GM12891 (cell line): ENCODE data around the gene FLYWCH1.
"Not testable (repeated sequence)": the region's sequence is repeated elsewhere in the genome, so short reads cannot be mapped to it uniquely, and the experiment has no call there.

Source experiments
- DNase-seq: peaks from one replicate; pipeline ENCODE4 v3.0.0; 2011; ENCODE audit warnings: low spot score; ENCODE audit not compliant: insufficient read length
- FAIRE-seq: peaks from 2 replicates; lab custom pipeline; 2011; peaks lifted over from hg19 to GRCh38; lab: Jason Lieb, UNC
- PAX5 ChIP-seq: IDR thresholded peaks from 2 replicates; pipeline ENCODE4 v1.6.1; 2011; ENCODE audit warnings: low read length, moderate library complexity, mild to moderate bottlenecking; ENCODE audit not compliant: insufficient read depth, severe bottlenecking
- POLR2A ChIP-seq: IDR thresholded peaks from 2 replicates; pipeline ENCODE4 v1.6.1; 2011; ENCODE audit warnings: low read depth, low read length, control low read depth
- POLR2AphosphoS5 ChIP-seq: IDR thresholded peaks from 2 replicates; pipeline ENCODE4 v1.6.1; 2011; ENCODE audit warnings: low read depth, low read length, control low read depth
- POU2F2 ChIP-seq: IDR thresholded peaks from 2 replicates; pipeline ENCODE4 v1.6.1; 2011; ENCODE audit warnings: low read depth, mild to moderate bottlenecking, control low read depth, low read length, moderate library complexity
- SPI1 ChIP-seq: IDR thresholded peaks from 2 replicates; pipeline ENCODE4 v1.6.1; 2011; ENCODE audit warnings: low read depth, low read length, control low read depth
- TAF1 ChIP-seq: IDR thresholded peaks from 2 replicates; pipeline ENCODE4 v1.6.1; 2011; ENCODE audit warnings: low read depth, low read length, control low read depth

Gene FLYWCH1

DNA sequence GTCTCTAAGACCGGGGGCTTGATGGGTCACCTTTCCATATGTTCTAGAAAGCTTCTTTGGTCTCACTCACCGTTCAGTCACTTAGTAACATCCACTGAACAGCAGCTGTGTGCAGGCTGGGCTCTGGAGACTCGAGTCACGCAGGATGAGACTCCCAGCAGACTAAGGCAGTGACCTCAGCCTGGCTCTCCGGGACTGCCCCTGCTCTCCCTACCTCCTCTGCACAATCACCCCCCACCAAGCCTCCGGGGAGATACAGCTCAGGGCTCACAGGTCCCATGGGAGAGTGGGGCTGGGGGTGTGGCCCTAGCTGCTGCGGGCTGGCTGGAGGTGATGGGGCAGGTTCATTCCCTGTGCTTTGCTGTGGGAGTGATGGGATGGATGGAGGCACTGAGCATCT is 14.6 kb upstream of the FLYWCH1 start:
- TF ChIP-seq PAX5 = no peak
- no peak for TF ChIP-seq POLR2AphosphoS5
- TF ChIP-seq POU2F2 = no peak
- no peak for TF ChIP-seq POLR2A
- TF ChIP-seq SPI1 = no peak
- TF ChIP-seq TAF1 = no peak
- FAIRE-seq = no peak
- no peak for DNase-seq

DNA sequence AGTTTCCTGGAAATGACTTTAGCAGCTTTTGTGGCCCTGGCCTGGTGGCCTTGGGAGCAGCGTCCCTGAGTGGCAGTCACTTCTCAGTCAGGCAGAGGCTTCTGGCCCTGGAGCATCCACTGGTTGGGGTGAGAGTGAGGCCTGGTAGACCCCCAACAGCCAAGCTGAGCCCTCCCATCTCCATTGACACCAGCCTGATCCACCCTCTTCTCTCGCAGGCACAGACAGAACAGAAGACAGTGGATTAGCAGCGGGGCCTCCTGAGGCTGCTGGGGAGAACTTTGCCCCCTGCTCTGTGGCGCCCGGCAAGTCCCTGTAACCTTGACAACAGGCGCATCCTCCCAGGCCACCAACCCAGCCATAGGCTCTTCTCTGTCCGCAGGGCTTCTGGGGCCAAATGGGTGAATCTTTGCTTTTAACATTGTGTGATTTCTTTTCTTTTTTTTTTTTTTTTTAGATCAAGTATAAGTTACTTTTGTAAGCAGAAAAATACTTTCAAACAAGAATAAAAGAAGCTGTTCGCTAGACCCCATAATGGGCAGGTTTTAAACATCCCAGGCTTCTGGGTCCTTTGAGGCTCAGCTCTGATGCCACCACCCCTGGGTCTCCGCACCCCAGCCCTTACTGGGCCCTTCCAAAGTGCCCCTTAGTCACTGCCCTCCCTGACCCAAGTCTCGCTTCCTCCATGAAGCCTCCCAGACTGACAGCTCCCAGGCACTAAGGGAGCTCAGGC is 12.7 kb upstream of the FLYWCH1 start:
- FAIRE-seq (no peak), DNase-seq (no peak)
- no peak for TF ChIP-seq SPI1
- no peak for TF ChIP-seq POLR2A
- TF ChIP-seq TAF1 = no peak
- no peak for TF ChIP-seq POU2F2
- TF ChIP-seq PAX5 = no peak

DNA sequence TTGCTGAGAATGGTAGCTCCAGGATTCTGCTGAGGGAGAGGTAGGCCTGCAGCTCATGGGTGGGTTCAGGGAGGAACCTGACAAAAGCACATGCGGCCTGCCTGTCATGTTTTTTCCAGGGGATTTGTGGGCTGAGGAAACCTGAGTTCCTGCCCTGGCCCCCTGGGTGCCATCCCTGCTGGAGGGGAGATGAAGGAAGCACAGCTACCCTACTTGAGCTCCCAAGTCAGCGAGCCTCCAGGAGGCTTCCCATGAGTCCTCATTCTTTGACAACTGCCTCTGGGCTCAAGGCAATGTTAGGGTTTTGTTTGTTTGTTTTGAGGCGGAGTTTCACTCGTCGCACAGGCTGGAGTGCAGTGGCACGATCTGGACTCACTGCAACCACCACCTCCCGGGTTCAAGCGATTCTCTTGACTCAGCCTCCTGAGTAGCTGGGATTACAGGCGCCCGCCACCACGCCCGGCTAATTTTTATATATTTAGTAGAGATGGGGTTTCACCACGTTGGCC is 12.1 kb upstream of the FLYWCH1 start:
- no peak for DNase-seq
- no peak for FAIRE-seq
- TF ChIP-seq TAF1 (no peak), POLR2AphosphoS5 (no peak), POU2F2 (no peak), PAX5 (no peak), POLR2A (no peak), SPI1 (no peak)

DNA sequence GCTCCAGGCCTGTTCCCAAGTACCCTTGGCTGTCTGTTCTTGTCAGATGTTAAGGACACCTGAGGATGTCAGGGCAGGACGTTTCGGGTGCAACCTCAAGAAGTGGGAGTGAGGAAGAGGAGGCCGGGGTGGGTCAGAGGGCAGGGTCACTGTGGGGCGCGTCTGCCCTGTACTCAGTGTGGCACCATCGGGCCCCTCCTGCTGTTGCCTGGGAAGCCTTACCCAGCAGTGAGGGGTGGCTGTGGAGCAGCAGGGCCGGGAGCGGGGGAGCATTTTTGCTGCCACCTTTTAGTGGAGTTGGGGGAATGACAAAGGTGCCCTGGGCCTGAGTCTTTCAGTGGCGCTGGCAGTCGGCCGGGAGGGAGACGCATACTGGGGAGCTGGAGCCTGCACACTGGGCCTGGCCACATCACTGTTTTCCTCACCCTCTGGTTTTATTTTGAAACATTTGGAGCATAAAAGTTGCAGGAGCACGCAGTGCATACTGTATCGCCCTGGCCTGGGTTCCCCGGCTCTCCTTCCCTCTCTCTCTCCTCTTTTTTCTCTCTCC is 11.1 kb upstream of the FLYWCH1 start:
- DNase-seq = no peak
- no peak for TF ChIP-seq TAF1
- no peak for TF ChIP-seq SPI1
- TF ChIP-seq PAX5 = no peak
- TF ChIP-seq POLR2A = no peak
- no peak for TF ChIP-seq POLR2AphosphoS5
- TF ChIP-seq POU2F2 = no peak

DNA sequence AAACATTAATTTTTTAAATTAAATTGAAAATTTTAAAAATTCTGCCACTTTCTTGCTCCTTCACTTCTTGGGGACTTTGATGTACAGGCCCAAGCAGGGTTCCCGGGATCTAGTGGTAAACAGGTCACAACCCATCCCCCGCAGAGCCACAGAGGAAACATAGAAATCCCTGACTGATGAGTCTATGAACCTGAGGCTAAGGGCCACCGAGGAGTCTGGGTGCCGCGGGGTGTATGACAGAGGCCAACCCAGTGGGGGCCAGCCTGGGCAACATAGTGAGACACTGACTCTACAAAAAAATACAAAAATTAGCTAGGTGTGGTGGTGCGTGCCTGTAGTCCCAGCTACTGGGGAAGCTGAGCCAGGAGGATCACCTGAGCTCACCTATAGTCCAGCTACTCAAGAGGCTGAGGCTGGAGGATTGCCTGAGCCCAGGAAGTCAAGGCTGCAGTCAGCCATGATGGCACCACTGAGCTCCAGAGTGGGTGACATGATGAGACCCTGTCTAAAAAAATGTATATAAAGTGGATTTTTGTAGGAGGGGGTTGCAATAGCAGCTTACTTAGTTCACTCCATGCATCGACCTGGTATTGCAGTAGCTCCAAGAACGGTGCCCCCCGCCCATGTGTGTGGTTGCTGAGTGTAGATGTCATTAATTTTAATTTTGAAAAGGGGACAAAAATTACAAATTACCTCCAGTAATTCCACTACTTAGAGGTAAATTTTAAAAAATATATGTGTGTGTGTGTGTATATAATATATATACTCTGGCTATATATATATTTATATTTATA is 9.2 kb upstream of the FLYWCH1 start:
- FAIRE-seq (no peak), DNase-seq (no peak)
- TF ChIP-seq SPI1 = no peak
- TF ChIP-seq POLR2AphosphoS5 = no peak
- no peak for TF ChIP-seq POLR2A
- TF ChIP-seq PAX5 = no peak

More for the DNA sequence above, 11.1 kb upstream of the FLYWCH1 start:
- no peak for FAIRE-seq

GRCh38 chr16:2904100-2904921 is 7.4 kb upstream of the FLYWCH1 start:
- TF ChIP-seq PAX5 (no peak), TAF1 (0 out of 2 replicates have a peak, but pooled peaks have one; percentile 23)
- DNase-seq (peak; percentile 92), FAIRE-seq (peak; percentile 95)

DNA sequence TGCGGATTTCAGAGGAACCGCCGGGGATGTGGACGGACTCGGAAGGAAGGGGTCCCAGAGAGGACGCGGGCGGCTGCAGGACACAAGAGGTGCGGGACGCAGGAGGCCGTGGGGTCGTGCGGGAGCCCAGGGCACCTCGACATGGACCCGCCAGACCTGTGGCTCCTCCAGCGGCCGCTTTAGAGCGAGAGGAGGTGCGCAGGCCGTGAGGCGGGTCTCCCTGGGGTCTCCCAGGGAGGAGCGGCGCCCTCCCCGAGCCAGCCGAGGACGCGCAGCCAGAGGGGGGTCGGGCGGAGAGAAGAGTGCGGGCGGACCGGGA is 6.8 kb upstream of the FLYWCH1 start:
- DNase-seq = no peak
- FAIRE-seq = no peak
- no peak for TF ChIP-seq POLR2AphosphoS5
- no peak for TF ChIP-seq POU2F2
- TF ChIP-seq PAX5 = no peak
- no peak for TF ChIP-seq SPI1
- no peak for TF ChIP-seq POLR2A
- TF ChIP-seq TAF1 = no peak

DNA sequence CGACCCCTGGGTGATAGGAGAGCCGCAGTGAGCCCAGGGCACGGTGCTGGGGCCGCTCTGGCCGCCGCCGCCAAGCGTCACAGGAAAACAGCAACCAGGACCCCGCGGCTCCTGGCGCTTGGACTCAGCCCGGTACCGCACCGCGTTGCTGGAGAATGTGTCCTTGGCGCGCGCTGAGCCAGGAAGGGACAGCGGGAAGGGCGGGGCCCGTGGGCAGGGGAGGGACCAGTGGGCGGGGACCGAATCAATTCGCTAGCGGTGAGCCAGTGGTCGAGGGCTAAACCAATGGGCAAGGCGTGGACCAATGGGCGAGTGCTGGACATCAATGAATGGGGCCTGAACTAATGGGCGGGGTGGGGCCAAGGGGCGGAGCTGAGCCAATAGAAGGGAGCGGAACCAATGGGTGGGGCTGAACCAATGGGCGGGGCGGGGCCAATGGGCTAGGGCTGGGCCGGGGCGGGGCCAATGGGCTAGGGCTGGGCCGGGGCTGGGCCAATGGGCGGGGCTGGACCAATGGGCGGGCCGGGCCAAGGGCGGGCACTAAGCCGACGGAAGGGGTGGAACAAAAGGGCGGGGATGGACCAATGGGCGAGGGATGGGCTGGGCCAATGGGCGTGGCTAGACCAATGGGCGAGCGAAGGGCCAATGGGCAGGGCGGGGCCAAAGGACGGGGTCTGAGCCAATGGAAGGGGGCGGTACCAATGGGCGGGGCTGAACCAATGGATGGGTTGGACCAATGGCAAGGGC is 6.3 kb upstream of the FLYWCH1 start:
- TF ChIP-seq PAX5 (no peak), POLR2A (peak; percentile 70), POU2F2 (no peak), TAF1 (peak; percentile 52; the same call in 1 of the 2 replicates), POLR2AphosphoS5 (peak; percentile 71)
- DNase-seq = peak; percentile 94
- peak; percentile 98 for FAIRE-seq

DNA sequence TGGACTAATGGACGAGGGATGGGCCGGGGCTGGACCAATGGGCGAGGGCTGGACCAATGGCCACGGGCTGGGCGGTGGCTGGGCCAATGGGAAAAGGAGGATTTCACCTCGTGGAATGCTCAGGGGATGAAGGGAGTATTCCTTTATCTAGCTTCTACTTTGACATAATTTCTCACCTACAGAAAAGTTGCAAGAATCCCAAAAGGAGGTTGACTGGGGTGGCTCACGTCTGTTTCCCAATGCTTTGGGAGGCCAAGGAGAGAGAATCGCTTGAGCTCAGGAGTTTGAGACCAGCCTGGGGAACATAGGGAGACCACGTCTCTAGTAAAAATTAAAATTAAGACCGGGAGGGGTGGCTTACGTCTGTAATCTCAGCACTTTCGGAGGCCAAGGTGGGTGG is 5.7 kb upstream of the FLYWCH1 start:
- DNase-seq (no peak), FAIRE-seq (no peak)
- TF ChIP-seq POLR2A = no peak
- no peak for TF ChIP-seq SPI1
- no peak for TF ChIP-seq PAX5
- no peak for TF ChIP-seq POU2F2
- TF ChIP-seq POLR2AphosphoS5 = no peak
- no peak for TF ChIP-seq TAF1

DNA sequence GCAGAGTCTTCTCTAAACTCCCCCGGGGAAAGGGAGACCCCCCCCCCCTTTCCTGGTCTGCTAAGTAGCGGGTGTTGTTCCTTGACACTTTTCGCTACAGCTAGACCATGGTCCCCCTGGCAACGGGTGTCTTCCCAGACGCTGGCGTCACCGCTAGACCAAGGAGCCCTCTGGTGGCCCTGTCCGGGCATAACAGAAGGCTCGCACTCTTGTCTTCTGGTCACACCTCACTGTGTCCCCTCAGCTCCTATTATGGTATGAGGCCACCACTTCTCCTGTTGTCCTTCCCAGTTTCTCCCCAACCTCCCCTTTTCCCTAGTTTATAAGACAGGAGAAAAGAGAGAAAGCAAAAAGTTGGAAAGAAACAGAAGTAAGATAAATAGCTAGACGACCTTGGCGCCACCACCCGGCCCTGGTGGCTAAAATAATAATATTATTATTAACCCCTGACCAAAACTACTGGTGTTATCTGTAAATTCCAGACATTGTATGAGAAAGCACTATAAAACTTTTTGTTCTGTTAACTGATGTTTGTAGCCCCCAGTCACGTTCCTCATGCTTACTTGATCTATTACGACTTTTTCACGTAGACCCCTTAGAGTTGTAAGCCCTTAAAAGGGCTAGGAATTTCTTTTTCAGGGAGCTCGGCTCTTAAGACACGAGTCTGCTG is 4.5 kb upstream of the FLYWCH1 start:
- not testable (repeated sequence) for DNase-seq, FAIRE-seq
